Neural progenitor cell (in vitro differentiated cells): ENCODE data around the gene GRAP.
"Not testable (repeated sequence)": the region's sequence is repeated elsewhere in the genome, so short reads cannot be mapped to it uniquely, and the experiment has no call there.

Experiments used
- CTCF ChIP-seq: fragments of 200-600 bp; sonication (generic); IDR thresholded peaks from 2 replicates; pipeline ENCODE4 v1.5.1; 2017; ENCODE audit warnings: antibody characterized with exemption, mild to moderate bottlenecking
- EZH2phosphoT487 ChIP-seq: fragments of 200-600 bp; sonication (generic); IDR thresholded peaks from 2 replicates; pipeline ENCODE4 v1.6.1; 2017; ENCODE audit warnings: antibody characterized with exemption

- not testable (repeated sequence) for TF ChIP-seq CTCF, EZH2phosphoT487
These were observed 47.1 kb upstream of the GRAP start for GRCh38 chr17:19093684-19094438.
